ENCODE data around the gene ANKRD35. TPM values are rescaled to one million over a fixed set of nuclear protein-coding genes. Genes with fewer than 3 reads are reported as not detected.

Gene ANKRD35
- polyA plus RNA-seq, 1 of the 3 experiments (the other 2 are of a cell fraction): 0.08 TPM

GRCh38 chr1:145857170-145857569, 28.5 kb downstream of the ANKRD35 start:
- no peak for DNase-seq
- ChIA-PET POLR2A (interaction anchor here (4.6 kb wide), 1 partner anchor 11 kb away, joined by 66 read pairs; the partner anchor contains the start of gene NUDT17), CTCF (interaction anchor here (0.8 to 9.4 kb wide), 9 partner anchors 11 to 164 kb away, joined by 3 to 162 read pairs (median 6); partner anchors contain the start of genes HJV, ITGA10 and NUDT17)
- H3F3A ChIP-seq (replicated peaks; ENCODE audit: insufficient read depth): no peaks in the 10 kb centered on the region
- H3K9me2 ChIP-seq: no peaks in the 10 kb centered on the region
- no peaks in the 10 kb centered on the region for H3K27me3 ChIP-seq (ENCODE audit: insufficient read depth)
- no peak overlapping the region for H3K27ac ChIP-seq (ENCODE audit: low read depth in 2 of 2, low read length in 1 of 2)
- H3K79me2 ChIP-seq (ENCODE audit: insufficient read depth): peaks cover 20% of the 10 kb centered on the region
- no peak overlapping the region for H3K9ac ChIP-seq
- peak overlapping the region; percentile 76 for H3K4me2 ChIP-seq
- H3K4me3 ChIP-seq (ENCODE audit: low read depth in 2 of 2, low read length in 1 of 2): no peak overlapping the region
- H2AFZ ChIP-seq (ENCODE audit: low read depth): no peak overlapping the region
- no peaks in the 10 kb centered on the region; the same call in 1 of the 2 replicates for H4K20me1 ChIP-seq (ENCODE audit: insufficient read depth)
- no peaks in the 10 kb centered on the region for H3K9me3 ChIP-seq
- H3K36me3 ChIP-seq (replicated peaks in 1 of 2; ENCODE audit: control insufficient read depth in 1 of 2, insufficient read depth in 2 of 2, low read length in 1 of 2): peaks cover 30 to 38% of the 10 kb centered on the region in 2 experiments
- peaks cover 8 to 9% of the 10 kb centered on the region in 2 experiments; a peak in 3 of 4 replicates for H3K4me1 ChIP-seq (ENCODE audit: control insufficient read depth in 1 of 2, insufficient read depth in 2 of 2, low read depth in 1 of 2, low read length in 1 of 2)
- WGBS (ENCODE audit: low lambda C conversion rate): 74% methylated on average over 4 of the region's 4 CpGs
- TF ChIP-seq NFIC (IDR thresholded peaks at IDR 0.05; ENCODE audit: borderline replicate concordance) (no peak), ELF1 (IDR thresholded peaks at IDR 0.05) (no peak), CTCF (IDR thresholded peaks at IDR 0.05) (no peak), EZH2phosphoT487 (IDR thresholded peaks at IDR 0.05; ENCODE audit: borderline replicate concordance, low read depth) (no peak), CHD2 (IDR thresholded peaks at IDR 0.05; ENCODE audit: low read length, partially characterized antibody) (no peak), NRF1 (IDR thresholded peaks at IDR 0.05; ENCODE audit: low read depth, low read length) (no peak), SIN3A (IDR thresholded peaks at IDR 0.05; ENCODE audit: borderline replicate concordance, low read depth, low read length) (no peak), RXRA (IDR thresholded peaks at IDR 0.05; ENCODE audit: borderline replicate concordance, low read depth) (no peak), TCF12 (IDR thresholded peaks at IDR 0.05) (no peak), MEF2A (IDR thresholded peaks at IDR 0.05; ENCODE audit: borderline replicate concordance, low read depth) (no peak)

- H3K27ac ChIP-seq (ENCODE audit: low read depth in 2 of 2, low read length in 1 of 2): no peak overlapping the region
- WGBS (ENCODE audit: low lambda C conversion rate): 86% methylated on average over 7 of the region's 7 CpGs
- no peaks in the 10 kb centered on the region for H3K9me3 ChIP-seq
- H4K20me1 ChIP-seq (ENCODE audit: insufficient read depth): no peaks in the 10 kb centered on the region; the same call in 1 of the 2 replicates
- H3K4me3 ChIP-seq (ENCODE audit: low read depth in 2 of 2, low read length in 1 of 2): no peak overlapping the region
- peaks cover 8 to 9% of the 10 kb centered on the region in 2 experiments; a peak in 3 of 4 replicates for H3K4me1 ChIP-seq (ENCODE audit: control insufficient read depth in 1 of 2, insufficient read depth in 2 of 2, low read depth in 1 of 2, low read length in 1 of 2)
- no peak for DNase-seq
- no peak overlapping the region for H2AFZ ChIP-seq (ENCODE audit: low read depth)
- no peak overlapping the region for H3K4me2 ChIP-seq
- ChIA-PET CTCF (interaction anchor here (9.4 kb wide), 1 partner anchor 10 kb away, joined by 162 read pairs; the partner anchor contains the start of gene NUDT17), POLR2A (no interaction called here)
- H3F3A ChIP-seq (replicated peaks; ENCODE audit: insufficient read depth): peaks cover under 1% of the 10 kb centered on the region
- H3K27me3 ChIP-seq (ENCODE audit: insufficient read depth): no peaks in the 10 kb centered on the region
- no peak overlapping the region for H3K9ac ChIP-seq
- H3K79me2 ChIP-seq (ENCODE audit: insufficient read depth): peaks cover 20% of the 10 kb centered on the region
- no peaks in the 10 kb centered on the region for H3K9me2 ChIP-seq
- H3K36me3 ChIP-seq (replicated peaks in 1 of 2; ENCODE audit: control insufficient read depth in 1 of 2, insufficient read depth in 2 of 2, low read length in 1 of 2): peaks cover 37 to 51% of the 10 kb centered on the region in 2 experiments
- no peak for TF ChIP-seq SIN3A (IDR thresholded peaks at IDR 0.05; ENCODE audit: borderline replicate concordance, low read depth, low read length)
- TF ChIP-seq FOSL2 (IDR thresholded peaks at IDR 0.05; ENCODE audit: borderline replicate concordance, low read depth): no peak
- no peak for TF ChIP-seq CTCF (IDR thresholded peaks at IDR 0.05)
- no peak for TF ChIP-seq PBX3 (IDR thresholded peaks at IDR 0.05)
- TF ChIP-seq SMC3 (IDR thresholded peaks at IDR 0.05; ENCODE audit: low read depth, low read length): no peak
- TF ChIP-seq TAF1 (IDR thresholded peaks at IDR 0.05; ENCODE audit: borderline replicate concordance, low read depth, low read length): no peak
- TF ChIP-seq YY1 (IDR thresholded peaks at IDR 0.05; ENCODE audit: low read depth): no peak
- no peak for TF ChIP-seq RCOR1 (IDR thresholded peaks at IDR 0.05; ENCODE audit: low read length)
- no peak for TF ChIP-seq ELF1 (IDR thresholded peaks at IDR 0.05)
- TF ChIP-seq EP300 (IDR thresholded peaks at IDR 0.05; ENCODE audit: borderline replicate concordance in 1 of 2, low read depth in 1 of 2, low read length in 1 of 2): no peak
- TF ChIP-seq GATA2 (CRISPR knock-in tag; IDR thresholded peaks at IDR 0.05): no peak
- no peak for TF ChIP-seq USF2 (IDR thresholded peaks at IDR 0.05; ENCODE audit: borderline replicate concordance, low read depth, low read length)
- no peak for TF ChIP-seq CHD2 (IDR thresholded peaks at IDR 0.05; ENCODE audit: low read length, partially characterized antibody)
- TF ChIP-seq EZH2phosphoT487 (IDR thresholded peaks at IDR 0.05; ENCODE audit: borderline replicate concordance, low read depth): no peak
- no peak for TF ChIP-seq JUND (IDR thresholded peaks at IDR 0.05)
Observed at GRCh38 chr1:145855426-145855948, 30.2 kb downstream of the ANKRD35 start.
